HEK293 (cell line): ENCODE results near the gene GALNT9.

ENCODE experiments used
- CTCF ChIA-PET: fragments of 350-600 bp; formaldehyde crosslinking; extraction: SDS; loops from one replicate; lab custom pipeline; 2021; ENCODE audit warnings: antibody characterized with exemption; lab: Yijun Ruan, JAX
- POLR2A ChIA-PET: fragments of 300-600 bp; formaldehyde crosslinking; extraction: SDS; loops from one replicate; lab custom pipeline; 2020; ENCODE audit warnings: antibody characterized with exemption, inconsistent platforms; lab: Yijun Ruan, JAX
- H3K27ac ChIP-seq: fragments of 200-500 bp; sonication (Bioruptor generic); 2 replicates; pipeline ENCODE4 v1.5.1; 2014; ENCODE audit warnings: low read depth, low read length, control low read depth, inconsistent platforms; ENCODE audit errors: extremely low read depth
- H3K36me3 ChIP-seq, 2 experiments: fragments of 200-500 bp in 1 of 2; sonication (Bioruptor generic) in 1 of 2; 1 replicate in 1 of 2; 2 replicates in 1 of 2; pipeline ENCODE4 v1.5.1; 2014 to 2017; ENCODE audit warnings: inconsistent platforms in 2 of 2, low read length in 2 of 2; ENCODE audit not compliant: control insufficient read depth in 2 of 2, insufficient read depth in 1 of 2
- H3K4me1 ChIP-seq: fragments of 200-500 bp; sonication (Bioruptor generic); 2 replicates; pipeline ENCODE4 v1.5.1; 2014; ENCODE audit warnings: mild to moderate bottlenecking, low read length, inconsistent platforms; ENCODE audit not compliant: control insufficient read depth, insufficient read depth
- H3K4me3 ChIP-seq: 2 replicates; pipeline ENCODE4 v1.5.1; 2011; ENCODE audit warnings: low read depth, mild to moderate bottlenecking, control low read depth, low read length, moderate library complexity
- H3K9me3 ChIP-seq: fragments of 200-500 bp; sonication (Bioruptor generic); 2 replicates; pipeline ENCODE4 v1.5.1; 2014; ENCODE audit warnings: low read depth, low read length, inconsistent platforms; ENCODE audit not compliant: control insufficient read depth, insufficient read depth
- ATF2 ChIP-seq: fragments of 450-650 bp; formaldehyde crosslinking; IDR thresholded peaks from 2 replicates; pipeline ENCODE4 v1.5.1; 2016; ENCODE audit warnings: missing biosample characterization, missing genetic modification characterization, low read depth
- FEZF1 ChIP-seq: fragments of 450-650 bp; formaldehyde crosslinking; IDR thresholded peaks from 2 replicates; pipeline ENCODE4 v1.5.1; 2016; ENCODE audit warnings: missing biosample characterization, missing genetic modification characterization
- GLIS2 ChIP-seq: fragments of 450-650 bp; formaldehyde crosslinking; IDR thresholded peaks from 2 replicates; pipeline ENCODE4 v1.5.1; 2016; ENCODE audit warnings: missing biosample characterization, missing genetic modification characterization
- KLF7 ChIP-seq: fragments of 450-650 bp; formaldehyde crosslinking; IDR thresholded peaks from 2 replicates; pipeline ENCODE4 v1.5.1; 2016; ENCODE audit warnings: missing biosample characterization, missing genetic modification characterization, borderline replicate concordance
- KLF9 ChIP-seq: fragments of 450-650 bp; formaldehyde crosslinking; IDR thresholded peaks from 2 replicates; pipeline ENCODE4 v1.5.1; 2016; ENCODE audit warnings: missing biosample characterization, missing genetic modification characterization, low read depth
- OSR2 ChIP-seq: fragments of 450-650 bp; formaldehyde crosslinking; IDR thresholded peaks from 2 replicates; pipeline ENCODE4 v1.5.1; 2016; ENCODE audit warnings: missing biosample characterization, missing genetic modification characterization
- RBAK ChIP-seq: fragments of 450-650 bp; formaldehyde crosslinking; IDR thresholded peaks from 2 replicates; pipeline ENCODE4 v1.5.1; 2016; ENCODE audit warnings: missing biosample characterization, missing genetic modification characterization
- SCRT2 ChIP-seq: fragments of 450-650 bp; formaldehyde crosslinking; IDR thresholded peaks from 2 replicates; pipeline ENCODE4 v1.5.1; 2016; ENCODE audit warnings: missing biosample characterization, missing genetic modification characterization
- SP2 ChIP-seq: fragments of 450-650 bp; formaldehyde crosslinking; IDR thresholded peaks from 2 replicates; pipeline ENCODE4 v1.5.1; 2016; ENCODE audit warnings: missing biosample characterization, missing genetic modification characterization
- ZBTB17 ChIP-seq: fragments of 450-650 bp; formaldehyde crosslinking; IDR thresholded peaks from 2 replicates; pipeline ENCODE4 v1.5.1; 2016; ENCODE audit warnings: missing biosample characterization, missing genetic modification characterization
- ZBTB8A ChIP-seq: fragments of 450-650 bp; formaldehyde crosslinking; IDR thresholded peaks from 2 replicates; pipeline ENCODE4 v1.5.1; 2016; ENCODE audit warnings: missing biosample characterization, missing genetic modification characterization
- ZFP3 ChIP-seq: fragments of 450-650 bp; formaldehyde crosslinking; IDR thresholded peaks from 2 replicates; pipeline ENCODE4 v1.5.1; 2016; ENCODE audit warnings: low read depth, missing biosample characterization, missing genetic modification characterization
- ZIC2 ChIP-seq: fragments of 450-650 bp; formaldehyde crosslinking; IDR thresholded peaks from 2 replicates; pipeline ENCODE4 v1.5.1; 2016; ENCODE audit warnings: missing biosample characterization, missing genetic modification characterization
- ZNF184 ChIP-seq: fragments of 450-650 bp; IDR thresholded peaks from 2 replicates; pipeline ENCODE4 v1.5.1; 2018; ENCODE audit warnings: missing biosample characterization, mild to moderate bottlenecking, missing genetic modification characterization
- ZNF292 ChIP-seq: fragments of 450-650 bp; formaldehyde crosslinking; IDR thresholded peaks from 2 replicates; pipeline ENCODE4 v1.5.1; 2016; ENCODE audit warnings: low read depth, missing biosample characterization, missing genetic modification characterization, borderline replicate concordance
- ZNF302 ChIP-seq: fragments of 450-650 bp; formaldehyde crosslinking; IDR thresholded peaks from 2 replicates; pipeline ENCODE4 v1.5.1; 2016; ENCODE audit warnings: missing biosample characterization, missing genetic modification characterization, low read depth
- ZNF341 ChIP-seq: fragments of 450-650 bp; formaldehyde crosslinking; IDR thresholded peaks from 2 replicates; pipeline ENCODE4; 2016; ENCODE audit warnings: low read depth, missing biosample characterization, missing genetic modification characterization
- ZNF423 ChIP-seq: fragments of 450-650 bp; formaldehyde crosslinking; IDR thresholded peaks from 2 replicates; pipeline ENCODE4 v1.5.1; 2016; ENCODE audit warnings: missing biosample characterization, missing genetic modification characterization
- ZNF488 ChIP-seq: fragments of 450-650 bp; formaldehyde crosslinking; IDR thresholded peaks from 2 replicates; pipeline ENCODE4 v1.5.1; 2016; ENCODE audit warnings: missing biosample characterization, missing genetic modification characterization
- ZNF600 ChIP-seq: fragments of 450-650 bp; formaldehyde crosslinking; IDR thresholded peaks from 2 replicates; pipeline ENCODE4 v1.5.1; 2016; ENCODE audit warnings: missing biosample characterization, missing genetic modification characterization
- ZNF610 ChIP-seq: fragments of 450-650 bp; formaldehyde crosslinking; IDR thresholded peaks from 2 replicates; pipeline ENCODE4 v1.5.1; 2016; ENCODE audit warnings: missing biosample characterization, missing genetic modification characterization, borderline replicate concordance
- ZNF626 ChIP-seq: fragments of 450-650 bp; sonication (Bioruptor Pico); formaldehyde crosslinking; IDR thresholded peaks from 2 replicates; pipeline ENCODE4 v1.5.1; 2018; ENCODE audit warnings: missing biosample characterization, missing genetic modification characterization, inconsistent platforms
- ZSCAN30 ChIP-seq: fragments of 450-650 bp; IDR thresholded peaks from 2 replicates; pipeline ENCODE4 v1.5.1; 2018; ENCODE audit warnings: missing biosample characterization, mild to moderate bottlenecking, missing genetic modification characterization, moderate library complexity
- TF ChIP-seq, protein P1 (sequence below): fragments of 450-650 bp; formaldehyde crosslinking; IDR thresholded peaks from 2 replicates; pipeline ENCODE4 v1.5.1; 2016; ENCODE audit warnings: missing biosample characterization, missing genetic modification characterization
- TF ChIP-seq, protein P2 (sequence below): fragments of 450-650 bp; formaldehyde crosslinking; IDR thresholded peaks from 2 replicates; pipeline ENCODE4 v1.5.1; 2016; ENCODE audit warnings: missing biosample characterization, missing genetic modification characterization
- TF ChIP-seq, protein P3 (sequence below): fragments of 450-650 bp; formaldehyde crosslinking; IDR thresholded peaks from 2 replicates; pipeline ENCODE4 v1.5.1; 2017; ENCODE audit warnings: missing biosample characterization, missing genetic modification characterization
- TF ChIP-seq, protein P4 (sequence below): fragments of 450-650 bp; formaldehyde crosslinking; IDR thresholded peaks from 2 replicates; pipeline ENCODE4 v1.5.1; 2017; ENCODE audit warnings: missing biosample characterization, missing genetic modification characterization

GALNT9 gene

DNA sequence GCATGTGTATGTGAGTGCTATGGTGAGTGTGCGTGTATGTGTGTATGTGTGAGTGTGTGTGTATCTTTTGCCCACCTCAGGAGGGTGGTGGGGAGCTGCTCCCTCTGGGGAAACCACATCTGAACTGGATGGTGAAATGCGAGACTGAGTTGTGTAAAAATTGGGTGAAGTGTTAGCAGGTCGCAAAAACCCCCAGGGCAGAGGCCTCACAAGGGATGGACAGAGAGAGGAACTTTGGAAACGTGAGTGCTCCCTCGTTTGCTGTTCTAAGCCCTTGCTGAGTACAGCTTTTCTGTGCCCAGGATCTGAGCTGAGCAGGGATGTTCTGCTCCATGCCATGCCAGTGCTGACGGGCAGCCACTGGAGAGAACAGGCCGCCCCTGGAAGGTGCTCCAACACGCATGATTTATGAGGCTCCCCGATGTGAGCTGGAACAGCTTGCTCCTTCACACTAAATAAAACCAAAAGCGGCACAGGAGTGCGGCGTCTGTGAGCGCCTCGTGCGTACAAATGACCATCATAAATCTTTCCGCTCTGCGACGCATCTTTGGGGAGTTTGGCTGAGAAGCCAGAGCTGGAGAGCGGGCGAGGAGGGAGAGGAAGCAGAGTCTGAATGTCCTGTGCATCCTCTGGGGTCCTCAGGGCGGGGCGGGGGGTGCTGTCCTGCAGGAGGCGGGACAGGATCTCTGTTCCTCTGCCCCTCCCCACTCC is 14.1 kb upstream of the GALNT9 start:
- no peaks in the 10 kb centered on the region for H3K9me3 ChIP-seq
- H3K4me3 ChIP-seq: no peak overlapping the region
- no peaks in the 10 kb centered on the region for H3K4me1 ChIP-seq
- ChIA-PET POLR2A (no interaction called here), CTCF (interaction anchor here (1.1 kb wide), 1 partner anchor 71 kb away, joined by 5 read pairs; no protein-coding TSS in a partner anchor)
- H3K27ac ChIP-seq: no peak overlapping the region
- no peaks in the 10 kb centered on the region for H3K36me3 ChIP-seq
- TF ChIP-seq GLIS2 (tag by site-specific recombination): no peak
- peak; percentile 41; the same call in 1 of the 2 replicates for TF ChIP-seq ZNF610 (tag by site-specific recombination)
- TF ChIP-seq KLF7 (tag by site-specific recombination): no peak
- 0 out of 2 replicates have a peak, but pooled peaks have one; percentile 21 for TF ChIP-seq ZBTB8A (tag by site-specific recombination)
- TF ChIP-seq ZNF600: peak; percentile 74; the same call in 1 of the 2 replicates
- peak; percentile 70 for TF ChIP-seq FEZF1
- TF ChIP-seq, protein P1, sequence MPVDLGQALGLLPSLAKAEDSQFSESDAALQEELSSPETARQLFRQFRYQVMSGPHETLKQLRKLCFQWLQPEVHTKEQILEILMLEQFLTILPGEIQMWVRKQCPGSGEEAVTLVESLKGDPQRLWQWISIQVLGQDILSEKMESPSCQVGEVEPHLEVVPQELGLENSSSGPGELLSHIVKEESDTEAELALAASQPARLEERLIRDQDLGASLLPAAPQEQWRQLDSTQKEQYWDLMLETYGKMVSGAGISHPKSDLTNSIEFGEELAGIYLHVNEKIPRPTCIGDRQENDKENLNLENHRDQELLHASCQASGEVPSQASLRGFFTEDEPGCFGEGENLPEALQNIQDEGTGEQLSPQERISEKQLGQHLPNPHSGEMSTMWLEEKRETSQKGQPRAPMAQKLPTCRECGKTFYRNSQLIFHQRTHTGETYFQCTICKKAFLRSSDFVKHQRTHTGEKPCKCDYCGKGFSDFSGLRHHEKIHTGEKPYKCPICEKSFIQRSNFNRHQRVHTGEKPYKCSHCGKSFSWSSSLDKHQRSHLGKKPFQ: 0 out of 2 replicates have a peak, but pooled peaks have one; percentile 16
- TF ChIP-seq, protein P2, sequence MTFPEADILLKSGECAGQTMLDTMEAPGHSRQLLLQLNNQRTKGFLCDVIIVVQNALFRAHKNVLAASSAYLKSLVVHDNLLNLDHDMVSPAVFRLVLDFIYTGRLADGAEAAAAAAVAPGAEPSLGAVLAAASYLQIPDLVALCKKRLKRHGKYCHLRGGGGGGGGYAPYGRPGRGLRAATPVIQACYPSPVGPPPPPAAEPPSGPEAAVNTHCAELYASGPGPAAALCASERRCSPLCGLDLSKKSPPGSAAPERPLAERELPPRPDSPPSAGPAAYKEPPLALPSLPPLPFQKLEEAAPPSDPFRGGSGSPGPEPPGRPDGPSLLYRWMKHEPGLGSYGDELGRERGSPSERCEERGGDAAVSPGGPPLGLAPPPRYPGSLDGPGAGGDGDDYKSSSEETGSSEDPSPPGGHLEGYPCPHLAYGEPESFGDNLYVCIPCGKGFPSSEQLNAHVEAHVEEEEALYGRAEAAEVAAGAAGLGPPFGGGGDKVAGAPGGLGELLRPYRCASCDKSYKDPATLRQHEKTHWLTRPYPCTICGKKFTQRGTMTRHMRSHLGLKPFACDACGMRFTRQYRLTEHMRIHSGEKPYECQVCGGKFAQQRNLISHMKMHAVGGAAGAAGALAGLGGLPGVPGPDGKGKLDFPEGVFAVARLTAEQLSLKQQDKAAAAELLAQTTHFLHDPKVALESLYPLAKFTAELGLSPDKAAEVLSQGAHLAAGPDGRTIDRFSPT (tag by site-specific recombination): no peak
- no peak for TF ChIP-seq KLF9 (tag by site-specific recombination)
- peak; percentile 7; the same call in 1 of the 2 replicates for TF ChIP-seq ZNF423 (tag by site-specific recombination)
- no peak for TF ChIP-seq ZSCAN30 (tag by site-specific recombination)
- TF ChIP-seq ZNF488: peak; percentile 62; the same call in 1 of the 2 replicates
- TF ChIP-seq ZIC2 (tag by site-specific recombination): peak; percentile 96
- no peak for TF ChIP-seq SCRT2 (tag by site-specific recombination)
- TF ChIP-seq ZNF184 (tag by site-specific recombination): no peak
- TF ChIP-seq ZNF341: peak; percentile 68
- no peak for TF ChIP-seq ZNF626
- no peak for TF ChIP-seq SP2
- TF ChIP-seq RBAK (tag by site-specific recombination): no peak
- peak; percentile 46; the same call in 1 of the 2 replicates for TF ChIP-seq ZBTB17 (tag by site-specific recombination)
- TF ChIP-seq ZFP3 (tag by site-specific recombination): no peak
- TF ChIP-seq, protein P3, sequence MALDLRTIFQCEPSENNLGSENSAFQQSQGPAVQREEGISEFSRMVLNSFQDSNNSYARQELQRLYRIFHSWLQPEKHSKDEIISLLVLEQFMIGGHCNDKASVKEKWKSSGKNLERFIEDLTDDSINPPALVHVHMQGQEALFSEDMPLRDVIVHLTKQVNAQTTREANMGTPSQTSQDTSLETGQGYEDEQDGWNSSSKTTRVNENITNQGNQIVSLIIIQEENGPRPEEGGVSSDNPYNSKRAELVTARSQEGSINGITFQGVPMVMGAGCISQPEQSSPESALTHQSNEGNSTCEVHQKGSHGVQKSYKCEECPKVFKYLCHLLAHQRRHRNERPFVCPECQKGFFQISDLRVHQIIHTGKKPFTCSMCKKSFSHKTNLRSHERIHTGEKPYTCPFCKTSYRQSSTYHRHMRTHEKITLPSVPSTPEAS: 0 out of 2 replicates have a peak, but pooled peaks have one; percentile 5
- TF ChIP-seq ZNF292 (tag by site-specific recombination): no peak
- no peak for TF ChIP-seq ZNF302 (tag by site-specific recombination)
- no peak for TF ChIP-seq ATF2
- TF ChIP-seq OSR2 (tag by site-specific recombination): peak; percentile 40; the same call in 1 of the 2 replicates
- TF ChIP-seq, protein P4, sequence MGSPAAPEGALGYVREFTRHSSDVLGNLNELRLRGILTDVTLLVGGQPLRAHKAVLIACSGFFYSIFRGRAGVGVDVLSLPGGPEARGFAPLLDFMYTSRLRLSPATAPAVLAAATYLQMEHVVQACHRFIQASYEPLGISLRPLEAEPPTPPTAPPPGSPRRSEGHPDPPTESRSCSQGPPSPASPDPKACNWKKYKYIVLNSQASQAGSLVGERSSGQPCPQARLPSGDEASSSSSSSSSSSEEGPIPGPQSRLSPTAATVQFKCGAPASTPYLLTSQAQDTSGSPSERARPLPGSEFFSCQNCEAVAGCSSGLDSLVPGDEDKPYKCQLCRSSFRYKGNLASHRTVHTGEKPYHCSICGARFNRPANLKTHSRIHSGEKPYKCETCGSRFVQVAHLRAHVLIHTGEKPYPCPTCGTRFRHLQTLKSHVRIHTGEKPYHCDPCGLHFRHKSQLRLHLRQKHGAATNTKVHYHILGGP (tag by site-specific recombination): no peak
